ENCODE data around the gene COX7B2. TPM values are rescaled to one million over a fixed set of nuclear protein-coding genes. Genes with fewer than 3 reads are reported as not detected.

COX7B2 gene
- total and polyA plus RNA-seq, 9 of the 15 experiments (the other 6 are each of a cell fraction or from before 2014, with no cell fraction given) = 0.33 to 3.5 (median 0.67) TPM; not detected in 3

DNA sequence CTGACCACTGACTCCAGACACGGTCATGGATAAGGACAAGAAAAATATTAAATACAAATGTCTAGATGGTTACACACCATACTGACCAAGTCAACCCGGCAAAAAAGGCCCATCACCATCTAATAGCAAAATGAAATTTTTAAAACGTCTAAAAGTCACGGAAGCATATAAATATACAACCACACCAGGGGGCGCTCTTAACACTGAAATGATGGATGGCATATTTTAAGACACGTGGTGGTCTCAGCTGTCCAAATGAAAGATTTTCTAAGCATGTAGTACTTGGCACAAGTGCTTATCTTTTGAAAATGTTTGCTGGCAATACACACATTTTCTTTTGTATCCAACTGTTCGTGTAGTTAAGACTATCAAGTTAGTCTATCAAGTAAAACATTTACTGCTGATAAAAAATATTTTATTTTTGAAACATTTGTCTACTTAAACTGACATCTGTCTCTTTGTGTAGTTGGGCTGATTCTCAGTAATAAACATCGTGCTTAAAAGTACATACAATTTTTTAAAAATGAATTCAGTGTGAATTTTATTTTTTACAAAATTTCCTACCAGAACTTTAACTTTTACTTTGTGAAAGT, 64.6 kb downstream of the COX7B2 start (continued):
- TF ChIP-seq, protein P1, sequence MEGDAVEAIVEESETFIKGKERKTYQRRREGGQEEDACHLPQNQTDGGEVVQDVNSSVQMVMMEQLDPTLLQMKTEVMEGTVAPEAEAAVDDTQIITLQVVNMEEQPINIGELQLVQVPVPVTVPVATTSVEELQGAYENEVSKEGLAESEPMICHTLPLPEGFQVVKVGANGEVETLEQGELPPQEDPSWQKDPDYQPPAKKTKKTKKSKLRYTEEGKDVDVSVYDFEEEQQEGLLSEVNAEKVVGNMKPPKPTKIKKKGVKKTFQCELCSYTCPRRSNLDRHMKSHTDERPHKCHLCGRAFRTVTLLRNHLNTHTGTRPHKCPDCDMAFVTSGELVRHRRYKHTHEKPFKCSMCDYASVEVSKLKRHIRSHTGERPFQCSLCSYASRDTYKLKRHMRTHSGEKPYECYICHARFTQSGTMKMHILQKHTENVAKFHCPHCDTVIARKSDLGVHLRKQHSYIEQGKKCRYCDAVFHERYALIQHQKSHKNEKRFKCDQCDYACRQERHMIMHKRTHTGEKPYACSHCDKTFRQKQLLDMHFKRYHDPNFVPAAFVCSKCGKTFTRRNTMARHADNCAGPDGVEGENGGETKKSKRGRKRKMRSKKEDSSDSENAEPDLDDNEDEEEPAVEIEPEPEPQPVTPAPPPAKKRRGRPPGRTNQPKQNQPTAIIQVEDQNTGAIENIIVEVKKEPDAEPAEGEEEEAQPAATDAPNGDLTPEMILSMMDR (IDR thresholded peaks at IDR 0.05 in 2 of 3, conservative IDR thresholded peaks at IDR 0.05 in 1 of 3; ENCODE audit: insufficient read depth in 2 of 3, low read depth in 1 of 3, low read length in 3 of 3) = peak; percentile 37 to 61 (median 57); a peak in 5 of 6 replicates
- TF ChIP-seq KLF6 (CRISPR knock-in tag; IDR thresholded peaks at IDR 0.05; ENCODE audit: borderline replicate concordance) (no peak), ZNF764 (CRISPR knock-in tag; IDR thresholded peaks at IDR 0.05; ENCODE audit: low read depth) (no peak), NCOA4 (IDR thresholded peaks at IDR 0.05; ENCODE audit: partially characterized antibody) (no peak), GATAD2B (IDR thresholded peaks at IDR 0.05; ENCODE audit: borderline replicate concordance) (no peak), RFX7 (CRISPR knock-in tag; IDR thresholded peaks at IDR 0.05) (no peak), MEIS2 (IDR thresholded peaks at IDR 0.05; ENCODE audit: partially characterized antibody) (peak; percentile 50), CHD4 (IDR thresholded peaks at IDR 0.05; ENCODE audit: insufficient read depth, insufficient replicate concordance, low read depth, low read length, poor library complexity, severe bottlenecking) (no peak), RAD21 (CRISPR knock-in tag; conservative IDR thresholded peaks at IDR 0.05 in 1 of 2, IDR thresholded peaks at IDR 0.05 in 1 of 2) (peak; percentile 51 to 72), SMC3 (conservative IDR thresholded peaks at IDR 0.05; ENCODE audit: insufficient read depth, low read depth, low read length) (0 out of 2 replicates have a peak, but pooled peaks have one; percentile 35), SIRT6 (IDR thresholded peaks at IDR 0.05; ENCODE audit: low read depth, low read length) (no peak), ZNF184 (CRISPR knock-in tag; IDR thresholded peaks at IDR 0.05) (no peak)
- TF ChIP-seq, protein P2, sequence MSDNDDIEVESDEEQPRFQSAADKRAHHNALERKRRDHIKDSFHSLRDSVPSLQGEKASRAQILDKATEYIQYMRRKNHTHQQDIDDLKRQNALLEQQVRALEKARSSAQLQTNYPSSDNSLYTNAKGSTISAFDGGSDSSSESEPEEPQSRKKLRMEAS (CRISPR knock-in tag; IDR thresholded peaks at IDR 0.05) = no peak
- TF ChIP-seq, protein P3, sequence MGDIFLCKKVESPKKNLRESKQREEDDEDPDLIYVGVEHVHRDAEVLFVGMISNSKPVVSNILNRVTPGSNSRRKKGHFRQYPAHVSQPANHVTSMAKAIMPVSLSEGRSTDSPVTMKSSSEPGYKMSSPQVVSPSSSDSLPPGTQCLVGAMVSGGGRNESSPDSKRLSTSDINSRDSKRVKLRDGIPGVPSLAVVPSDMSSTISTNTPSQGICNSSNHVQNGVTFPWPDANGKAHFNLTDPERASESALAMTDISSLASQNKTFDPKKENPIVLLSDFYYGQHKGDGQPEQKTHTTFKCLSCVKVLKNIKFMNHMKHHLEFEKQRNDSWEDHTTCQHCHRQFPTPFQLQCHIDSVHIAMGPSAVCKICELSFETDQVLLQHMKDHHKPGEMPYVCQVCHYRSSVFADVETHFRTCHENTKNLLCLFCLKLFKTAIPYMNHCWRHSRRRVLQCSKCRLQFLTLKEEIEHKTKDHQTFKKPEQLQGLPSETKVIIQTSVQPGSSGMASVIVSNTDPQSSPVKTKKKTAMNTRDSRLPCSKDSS (IDR thresholded peaks at IDR 0.05; ENCODE audit: low read depth, partially characterized antibody) = no peak
- TF ChIP-seq, protein P4, sequence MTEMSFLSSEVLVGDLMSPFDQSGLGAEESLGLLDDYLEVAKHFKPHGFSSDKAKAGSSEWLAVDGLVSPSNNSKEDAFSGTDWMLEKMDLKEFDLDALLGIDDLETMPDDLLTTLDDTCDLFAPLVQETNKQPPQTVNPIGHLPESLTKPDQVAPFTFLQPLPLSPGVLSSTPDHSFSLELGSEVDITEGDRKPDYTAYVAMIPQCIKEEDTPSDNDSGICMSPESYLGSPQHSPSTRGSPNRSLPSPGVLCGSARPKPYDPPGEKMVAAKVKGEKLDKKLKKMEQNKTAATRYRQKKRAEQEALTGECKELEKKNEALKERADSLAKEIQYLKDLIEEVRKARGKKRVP (CRISPR knock-in tag; IDR thresholded peaks at IDR 0.05) = no peak
- TF ChIP-seq, protein P5, sequence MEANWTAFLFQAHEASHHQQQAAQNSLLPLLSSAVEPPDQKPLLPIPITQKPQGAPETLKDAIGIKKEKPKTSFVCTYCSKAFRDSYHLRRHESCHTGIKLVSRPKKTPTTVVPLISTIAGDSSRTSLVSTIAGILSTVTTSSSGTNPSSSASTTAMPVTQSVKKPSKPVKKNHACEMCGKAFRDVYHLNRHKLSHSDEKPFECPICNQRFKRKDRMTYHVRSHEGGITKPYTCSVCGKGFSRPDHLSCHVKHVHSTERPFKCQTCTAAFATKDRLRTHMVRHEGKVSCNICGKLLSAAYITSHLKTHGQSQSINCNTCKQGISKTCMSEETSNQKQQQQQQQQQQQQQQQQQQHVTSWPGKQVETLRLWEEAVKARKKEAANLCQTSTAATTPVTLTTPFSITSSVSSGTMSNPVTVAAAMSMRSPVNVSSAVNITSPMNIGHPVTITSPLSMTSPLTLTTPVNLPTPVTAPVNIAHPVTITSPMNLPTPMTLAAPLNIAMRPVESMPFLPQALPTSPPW (CRISPR knock-in tag; IDR thresholded peaks at IDR 0.05) = no peak
- TF ChIP-seq, protein P6, sequence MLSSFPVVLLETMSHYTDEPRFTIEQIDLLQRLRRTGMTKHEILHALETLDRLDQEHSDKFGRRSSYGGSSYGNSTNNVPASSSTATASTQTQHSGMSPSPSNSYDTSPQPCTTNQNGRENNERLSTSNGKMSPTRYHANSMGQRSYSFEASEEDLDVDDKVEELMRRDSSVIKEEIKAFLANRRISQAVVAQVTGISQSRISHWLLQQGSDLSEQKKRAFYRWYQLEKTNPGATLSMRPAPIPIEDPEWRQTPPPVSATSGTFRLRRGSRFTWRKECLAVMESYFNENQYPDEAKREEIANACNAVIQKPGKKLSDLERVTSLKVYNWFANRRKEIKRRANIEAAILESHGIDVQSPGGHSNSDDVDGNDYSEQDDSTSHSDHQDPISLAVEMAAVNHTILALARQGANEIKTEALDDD (IDR thresholded peaks at IDR 0.05) = no peak
- TF ChIP-seq, protein P7, sequence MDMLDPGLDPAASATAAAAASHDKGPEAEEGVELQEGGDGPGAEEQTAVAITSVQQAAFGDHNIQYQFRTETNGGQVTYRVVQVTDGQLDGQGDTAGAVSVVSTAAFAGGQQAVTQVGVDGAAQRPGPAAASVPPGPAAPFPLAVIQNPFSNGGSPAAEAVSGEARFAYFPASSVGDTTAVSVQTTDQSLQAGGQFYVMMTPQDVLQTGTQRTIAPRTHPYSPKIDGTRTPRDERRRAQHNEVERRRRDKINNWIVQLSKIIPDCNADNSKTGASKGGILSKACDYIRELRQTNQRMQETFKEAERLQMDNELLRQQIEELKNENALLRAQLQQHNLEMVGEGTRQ (CRISPR knock-in tag; IDR thresholded peaks at IDR 0.05) = peak; percentile 37; the same call in 1 of the 2 replicates
